T1000 (cell line): ENCODE data around the gene ADAMTSL2.

ENCODE experiments used
- DNase-seq: peaks from one replicate; lab custom pipeline; 2025; ENCODE audit warnings: mixed read lengths; lab: John Stamatoyannopoulos, UW

ADAMTSL2 gene

DNA sequence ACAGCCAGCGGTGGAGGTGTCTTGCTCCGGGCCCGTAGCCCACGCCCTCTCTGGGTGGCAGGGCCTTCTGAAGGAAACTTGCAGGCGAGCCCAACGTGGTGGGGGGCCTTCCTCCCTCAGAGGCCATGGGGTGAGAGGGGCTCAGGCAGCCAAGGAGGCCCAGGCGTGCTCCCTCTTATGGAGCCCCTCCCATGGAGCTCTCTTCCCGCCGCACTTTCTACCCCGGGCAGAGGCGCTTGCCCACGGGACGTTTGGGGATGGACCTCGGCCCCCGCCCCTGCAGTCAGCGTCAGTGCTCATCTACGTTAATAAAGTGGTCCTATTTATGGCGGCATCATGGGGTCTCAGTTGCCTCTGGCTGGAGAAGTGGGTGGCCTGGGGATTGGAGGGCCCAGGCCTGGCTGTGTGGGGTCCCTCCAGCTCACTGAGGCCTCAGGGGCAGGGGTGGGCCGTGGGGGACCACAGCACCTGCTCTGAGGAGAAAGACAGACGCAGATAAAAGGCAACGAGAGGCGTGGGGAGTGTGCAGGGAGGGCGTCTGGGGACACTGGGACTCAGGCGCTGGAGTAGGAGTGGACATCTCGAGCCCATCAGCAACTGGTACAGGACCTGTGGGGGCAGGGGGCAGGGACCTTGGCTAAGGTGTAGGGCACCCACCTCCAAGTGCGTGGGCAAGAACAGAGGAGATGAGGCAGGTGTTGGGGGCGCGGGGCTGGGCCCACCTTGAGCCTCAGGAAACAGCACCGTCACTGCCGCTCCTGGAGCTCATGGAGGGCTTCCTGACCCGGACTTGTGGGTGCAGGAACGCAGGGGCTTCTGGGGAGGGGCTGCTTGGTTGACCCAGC, 40.9 kb downstream of the ADAMTSL2 start:
- no peak for DNase-seq

DNA sequence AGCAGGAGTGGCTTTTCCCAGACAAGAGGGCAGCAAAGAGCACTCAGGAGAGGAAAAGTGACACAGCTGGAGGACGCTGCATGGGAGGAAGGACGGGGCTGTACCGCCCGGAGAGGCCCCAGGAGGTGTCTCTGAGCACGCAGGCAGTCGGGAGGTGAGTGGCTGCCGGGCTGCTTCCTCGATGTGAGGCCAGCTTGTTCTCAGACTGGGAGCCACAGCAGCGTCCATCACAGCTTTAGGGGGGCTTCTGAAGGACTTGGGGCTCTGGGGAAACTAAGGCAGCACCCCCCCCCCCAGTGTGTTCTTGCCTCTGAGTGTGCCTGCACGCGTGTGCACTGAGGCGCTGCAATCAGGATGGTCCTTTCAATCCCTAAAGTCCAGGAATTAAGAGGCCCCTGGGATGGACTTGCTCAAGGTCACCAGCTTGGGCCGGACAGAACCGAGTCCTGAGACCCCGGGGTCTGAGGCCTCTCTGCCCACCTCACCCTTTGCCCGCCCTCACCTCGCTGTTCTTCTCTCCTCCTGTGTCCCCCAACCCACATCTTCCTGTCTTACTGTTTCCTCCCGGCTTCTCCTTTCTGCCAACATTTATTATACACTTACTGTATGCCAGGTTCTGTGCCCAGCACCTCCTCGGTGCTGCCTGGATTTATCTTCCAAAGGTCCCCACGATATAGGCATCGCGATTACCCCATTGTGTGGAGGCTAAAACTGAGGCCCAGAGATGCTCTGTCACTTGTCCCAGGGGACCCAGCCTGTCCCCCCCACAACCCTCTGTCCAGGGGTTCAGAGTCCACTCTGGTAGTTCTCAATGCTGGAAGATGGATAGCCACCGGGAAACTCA, 41.7 kb downstream of the ADAMTSL2 start:
- no peak for DNase-seq

- DNase-seq = no peak
Measured at GRCh38 chr9:133576875-133577736, 42.6 kb downstream of the ADAMTSL2 start.

DNA sequence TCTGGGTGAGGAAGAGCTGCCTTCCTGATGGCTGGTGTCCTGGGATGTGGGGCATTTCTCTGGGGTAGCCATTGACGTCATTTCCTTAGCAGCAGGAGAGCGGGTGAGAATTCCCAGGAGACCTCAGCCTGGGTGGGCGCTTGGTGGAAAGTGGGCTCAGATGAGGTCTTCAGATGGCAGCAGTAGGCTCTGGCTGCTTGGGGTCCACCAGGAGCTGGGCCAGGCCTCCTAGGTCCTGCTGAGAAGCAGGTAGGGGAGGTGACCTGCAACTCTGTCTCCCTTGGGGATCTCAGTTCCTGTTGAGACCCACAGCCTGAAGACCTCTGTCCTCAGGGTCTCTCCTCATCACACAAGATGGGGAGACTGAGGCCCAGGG, 43.2 kb downstream of the ADAMTSL2 start:
- no peak for DNase-seq

GRCh38 chr9:133578524-133579441, 44.3 kb downstream of the ADAMTSL2 start:
- no peak for DNase-seq

DNA sequence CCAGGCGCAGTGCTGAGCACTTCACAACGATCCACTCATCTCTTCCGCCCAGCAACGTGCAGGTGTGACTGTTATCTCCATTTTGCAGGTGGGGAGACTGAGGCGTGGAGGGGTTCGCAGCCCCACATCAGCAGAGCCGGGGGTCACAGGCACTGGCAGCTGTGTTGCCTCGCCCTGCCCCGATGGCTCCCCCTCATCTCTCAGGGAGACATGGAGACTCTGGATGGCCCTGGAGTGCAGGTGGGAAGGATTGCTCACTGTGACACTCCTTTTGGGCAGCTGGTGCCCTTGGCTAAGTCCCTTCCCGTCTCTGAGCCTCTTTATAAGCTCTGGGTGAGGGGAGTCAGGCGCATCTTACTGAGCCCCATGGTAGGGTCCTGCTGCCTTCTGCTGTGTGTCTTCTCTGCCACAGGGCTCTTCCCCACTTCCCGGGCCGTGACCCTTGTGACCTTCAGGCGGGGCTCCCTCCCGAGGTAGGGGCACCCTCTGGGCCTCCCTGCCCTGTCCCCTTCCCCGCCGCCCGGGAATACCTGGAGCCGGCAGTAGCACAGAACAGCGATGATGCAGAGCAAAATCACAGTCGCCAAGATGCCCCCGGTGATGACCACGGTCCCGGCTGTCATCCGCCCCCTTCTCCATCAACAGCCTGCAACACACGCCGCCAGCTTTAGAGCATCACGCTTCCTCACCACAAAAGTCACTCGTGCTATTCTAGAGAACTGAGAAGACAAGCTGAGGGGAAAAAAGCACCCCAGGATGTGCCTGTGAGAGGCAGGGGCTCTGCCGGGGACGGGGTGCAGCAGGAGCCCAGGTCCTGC, 45.3 kb downstream of the ADAMTSL2 start:
- DNase-seq = no peak

DNA sequence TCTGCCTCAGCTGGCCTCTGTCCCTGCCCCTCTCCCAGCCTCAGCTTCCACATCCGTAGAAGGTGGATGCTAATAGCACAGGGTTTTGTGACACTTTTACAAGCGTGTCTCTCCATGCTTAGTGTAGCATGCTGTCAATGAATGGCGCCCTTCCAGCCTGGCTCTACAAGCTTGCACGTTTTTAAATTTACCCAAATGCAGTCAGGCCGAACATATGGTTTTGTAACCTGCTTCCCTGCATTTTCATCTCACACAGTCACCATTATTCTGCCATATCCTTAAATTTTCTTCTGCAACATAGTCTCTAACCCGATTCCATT, 45.9 kb downstream of the ADAMTSL2 start:
- DNase-seq = no peak

- no peak for DNase-seq
Measured at GRCh38 chr9:133581011-133581410, 46.5 kb downstream of the ADAMTSL2 start.

GRCh38 chr9:133581513-133582343, 47.2 kb downstream of the ADAMTSL2 start:
- no peak for DNase-seq

DNA sequence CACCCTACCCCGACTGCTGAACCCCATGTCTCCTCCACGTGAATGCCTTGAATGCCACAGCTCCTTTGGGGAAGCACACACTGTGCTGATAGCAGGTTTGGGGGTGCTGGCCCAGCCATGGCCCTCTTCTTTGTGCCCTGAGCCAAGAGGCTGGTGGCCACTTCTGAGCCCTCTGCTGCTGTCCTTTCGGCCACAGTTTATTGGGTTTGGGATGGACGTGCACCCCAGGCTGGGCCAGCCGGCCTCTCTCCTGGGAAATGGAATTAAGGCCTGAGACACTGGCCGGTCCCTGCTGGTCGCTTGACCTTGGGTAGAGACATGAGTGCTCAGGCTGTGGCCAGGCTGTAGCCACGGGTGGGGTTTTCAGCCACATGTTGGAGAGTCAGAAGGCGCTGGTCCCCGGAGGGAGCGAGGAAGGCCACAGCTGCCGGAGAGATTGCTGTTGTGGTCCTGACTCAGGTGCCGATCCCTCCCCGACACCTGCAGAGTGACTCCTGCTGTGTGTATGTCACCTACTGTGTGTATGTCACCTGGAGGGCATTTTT, 48.1 kb downstream of the ADAMTSL2 start:
- DNase-seq = no peak

GRCh38 chr9:133583111-133583510, 48.6 kb downstream of the ADAMTSL2 start:
- DNase-seq = no peak

- DNase-seq = no peak
Measured at GRCh38 chr9:133583586-133583985, 49.1 kb downstream of the ADAMTSL2 start.

DNA sequence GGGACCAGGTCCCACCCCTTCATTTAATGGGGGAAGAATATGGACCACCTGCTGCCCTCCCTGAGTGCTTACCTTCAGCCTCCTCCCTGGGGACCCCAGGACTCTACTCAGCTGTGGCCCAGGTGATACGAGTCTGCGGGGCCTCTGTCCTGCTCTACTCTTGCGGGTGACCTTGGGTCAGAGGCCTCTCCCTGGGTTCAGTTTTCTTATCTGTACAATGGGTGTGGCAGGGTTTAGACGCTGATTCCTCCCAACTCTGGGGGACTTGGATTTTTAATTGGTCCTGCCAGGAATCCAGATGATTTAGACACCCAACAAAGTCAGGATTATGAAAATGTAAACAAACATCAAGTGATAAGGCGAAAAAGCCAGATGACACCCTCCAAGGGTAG, 49.7 kb downstream of the ADAMTSL2 start:
- no peak for DNase-seq

GRCh38 chr9:133584559-133585476, 50.3 kb downstream of the ADAMTSL2 start:
- DNase-seq = no peak

DNA sequence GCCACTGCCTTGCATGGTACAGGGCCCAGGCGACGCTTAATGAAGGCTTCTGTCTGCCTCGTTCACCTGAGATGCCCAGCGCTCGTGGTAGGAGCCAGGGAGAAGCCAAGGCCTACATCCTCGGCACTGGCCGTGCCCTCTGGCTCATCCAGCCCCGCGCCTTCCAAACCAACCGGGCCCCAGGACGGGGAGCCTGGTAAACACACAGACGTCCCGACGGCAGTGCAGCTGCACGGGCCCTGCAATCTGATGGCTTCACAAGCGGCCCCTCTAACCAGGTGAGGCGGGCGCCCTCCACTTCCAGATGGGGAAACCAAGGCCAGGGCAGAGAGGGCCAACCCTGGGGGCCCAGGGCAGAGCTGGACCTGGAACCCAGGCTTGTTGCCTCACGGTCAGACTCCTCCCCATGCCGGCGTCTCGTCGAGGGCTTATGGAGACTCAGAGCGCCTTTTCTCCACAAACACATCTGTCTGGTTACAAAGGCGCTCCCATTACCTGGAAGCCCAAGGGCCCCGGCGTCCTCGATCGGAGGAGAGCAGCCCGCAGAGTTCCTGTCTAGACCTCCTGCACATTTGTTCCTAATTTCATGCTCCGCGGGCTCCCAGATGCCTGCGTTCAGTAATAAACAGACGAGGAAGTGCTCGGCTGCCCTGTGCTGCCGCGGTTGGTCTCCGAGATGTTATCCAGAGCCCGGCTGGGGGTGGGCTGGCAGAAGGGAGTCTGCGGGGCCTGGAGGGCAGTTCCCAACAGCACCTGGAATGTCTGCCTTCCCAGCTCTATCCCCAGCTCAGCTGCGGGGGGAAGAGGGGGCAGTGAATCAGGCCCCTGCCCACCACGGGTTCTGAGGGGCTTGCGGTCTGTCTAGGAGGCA, 51.2 kb downstream of the ADAMTSL2 start:
- no peak for DNase-seq

- DNase-seq = no peak
Measured at GRCh38 chr9:133587051-133587450, 52.5 kb downstream of the ADAMTSL2 start.

GRCh38 chr9:133587466-133587865, 53.0 kb downstream of the ADAMTSL2 start:
- DNase-seq = no peak
